ENCODE measurements around the gene SLIT1.

SLIT1 gene

DNA sequence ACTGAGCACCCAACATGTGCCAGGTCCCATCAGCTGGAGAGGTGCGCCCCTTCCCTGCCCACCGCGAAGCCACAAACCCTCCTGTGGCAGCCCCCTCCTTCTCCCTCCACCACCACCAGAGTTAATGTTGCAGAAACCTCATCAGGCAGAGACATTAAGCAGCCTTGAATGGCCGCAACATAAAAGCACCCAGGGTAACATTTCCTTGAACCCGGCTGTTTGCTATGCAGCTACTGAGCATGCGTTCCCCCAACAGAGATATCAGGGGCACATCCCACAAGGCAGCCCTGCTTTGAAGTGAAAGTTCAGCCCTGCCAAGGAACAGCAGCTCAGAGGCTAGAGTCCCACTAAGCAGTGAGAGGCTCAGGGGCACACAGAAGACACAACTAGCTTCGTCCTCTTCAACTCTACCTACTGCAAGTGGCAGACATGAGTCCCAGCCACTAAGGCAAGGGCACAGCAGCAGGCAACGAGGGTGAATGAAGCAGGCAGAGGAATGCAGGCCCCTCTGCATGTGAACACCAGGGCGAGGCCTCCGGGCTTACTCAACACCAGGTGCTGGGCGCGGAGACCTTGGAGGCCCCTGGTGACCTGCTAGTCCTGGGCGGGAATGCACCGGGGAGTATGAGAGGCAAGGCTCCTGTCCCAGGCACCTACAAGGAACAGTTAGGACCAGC is 107.4 kb downstream of the SLIT1 start:
- no peak for DNase-seq

DNA sequence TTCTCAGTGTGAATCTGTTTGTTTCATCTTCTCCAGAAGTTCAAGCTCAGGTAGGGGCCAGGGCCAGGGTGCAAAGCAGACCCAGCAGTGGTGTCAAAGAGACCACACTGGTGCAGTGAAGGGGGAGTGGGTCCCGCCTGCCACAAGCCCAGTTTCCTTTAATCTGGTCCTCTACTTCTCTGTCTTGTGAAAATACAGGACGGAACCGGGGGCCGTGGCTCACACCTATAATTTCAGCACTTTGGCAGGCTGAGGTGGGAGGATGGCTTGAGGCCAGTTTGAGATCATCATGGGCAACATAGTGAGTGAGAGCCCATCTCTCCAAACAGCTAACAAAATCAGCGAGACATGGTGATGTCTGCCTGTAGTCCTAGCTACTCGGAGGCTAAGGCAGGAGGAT is 109.0 kb downstream of the SLIT1 start:
- DNase-seq = no peak

GRCh38 chr10:97075961-97076525 is 109.7 kb downstream of the SLIT1 start:
- DNase-seq = no peak

- no peak for DNase-seq
Observed at GRCh38 chr10:97075421-97075820, 110.3 kb downstream of the SLIT1 start.

DNA sequence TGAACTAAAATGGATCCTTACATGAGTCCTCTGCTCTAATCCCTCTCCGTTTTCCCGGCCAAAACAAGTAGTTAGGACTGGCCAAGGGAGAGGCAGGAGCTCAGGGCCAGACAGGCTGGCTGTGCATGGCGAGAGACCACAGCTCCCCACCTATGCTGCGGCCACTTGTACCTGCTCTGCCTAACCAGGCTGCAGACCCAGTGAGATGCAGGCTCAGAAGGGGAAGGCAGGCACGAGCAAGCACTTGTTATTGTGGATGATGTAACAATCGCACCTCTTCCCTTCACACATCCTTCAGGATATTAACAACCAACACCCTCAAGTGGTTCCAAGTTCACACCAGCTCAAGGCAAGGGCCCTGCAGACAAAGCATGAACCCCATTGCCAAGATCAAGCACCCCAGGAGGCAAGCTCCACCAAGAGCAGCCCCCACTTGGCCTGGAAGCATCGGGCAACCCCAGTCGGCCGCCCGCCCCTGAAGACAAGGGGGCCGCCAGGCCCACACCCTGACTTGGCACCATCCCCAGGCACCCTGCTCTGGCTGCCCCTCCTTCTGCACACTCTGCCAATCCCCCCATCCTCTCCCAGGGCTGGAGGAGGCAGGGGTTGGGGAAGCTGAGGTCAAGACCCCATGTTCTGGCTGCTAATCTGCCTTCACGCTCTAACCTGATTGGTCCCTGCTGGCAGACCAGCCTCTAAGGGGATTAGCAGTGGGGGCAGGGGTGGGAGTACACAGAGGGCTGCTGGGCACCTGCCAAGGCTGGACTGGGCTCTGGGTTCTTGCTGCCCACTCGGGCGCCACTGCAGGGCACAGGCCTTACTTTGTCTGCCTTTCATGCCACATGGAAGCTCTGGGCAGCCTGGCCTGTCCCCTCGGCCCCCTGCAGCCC is 111.3 kb downstream of the SLIT1 start:
- DNase-seq = peak; percentile 32

- peak; percentile 60 for DNase-seq
Observed at GRCh38 chr10:97072851-97073665, 112.7 kb downstream of the SLIT1 start.

- no peak for DNase-seq
Observed at GRCh38 chr10:97071496-97071895, 114.3 kb downstream of the SLIT1 start.

DNA sequence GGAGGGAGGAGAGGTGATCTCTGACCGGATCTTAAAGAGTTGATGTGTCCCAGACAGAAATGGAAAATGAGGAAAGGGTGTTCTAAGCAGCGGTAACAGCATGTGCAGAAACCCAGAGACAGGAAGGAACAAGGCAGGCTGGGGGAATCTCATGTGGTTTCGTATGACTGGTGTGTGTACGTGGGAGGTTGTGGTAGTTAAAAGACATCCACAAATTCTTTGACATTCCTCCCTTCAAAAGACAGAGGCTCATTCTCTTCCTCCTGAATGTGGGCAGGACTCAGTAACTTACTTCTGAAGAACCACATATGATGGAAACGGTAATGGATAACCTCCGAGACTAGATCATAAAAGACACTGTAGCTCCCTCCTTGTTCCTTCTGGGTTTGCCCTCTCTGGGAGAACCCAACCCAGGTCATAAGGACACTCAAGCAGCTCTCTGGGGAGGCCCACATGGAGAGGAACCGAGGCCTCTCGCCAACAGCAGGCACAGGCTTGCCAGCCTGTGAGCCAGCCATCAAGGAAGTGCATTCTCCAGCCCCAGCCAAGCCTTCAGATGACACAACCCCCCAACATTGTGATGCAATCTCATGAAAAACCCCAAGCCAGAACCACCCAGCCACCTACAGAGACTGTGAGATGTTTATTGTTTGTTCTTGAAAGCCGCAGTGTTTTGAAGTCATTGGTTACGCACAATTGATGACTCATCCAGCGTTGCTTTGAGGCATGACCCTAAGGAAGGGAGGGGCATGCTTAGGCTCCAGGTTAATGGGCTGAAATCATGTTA is 116.0 kb downstream of the SLIT1 start:
- peak; percentile 3 for DNase-seq

GRCh38 chr10:97069026-97069425 is 116.7 kb downstream of the SLIT1 start:
- DNase-seq = no peak

DNA sequence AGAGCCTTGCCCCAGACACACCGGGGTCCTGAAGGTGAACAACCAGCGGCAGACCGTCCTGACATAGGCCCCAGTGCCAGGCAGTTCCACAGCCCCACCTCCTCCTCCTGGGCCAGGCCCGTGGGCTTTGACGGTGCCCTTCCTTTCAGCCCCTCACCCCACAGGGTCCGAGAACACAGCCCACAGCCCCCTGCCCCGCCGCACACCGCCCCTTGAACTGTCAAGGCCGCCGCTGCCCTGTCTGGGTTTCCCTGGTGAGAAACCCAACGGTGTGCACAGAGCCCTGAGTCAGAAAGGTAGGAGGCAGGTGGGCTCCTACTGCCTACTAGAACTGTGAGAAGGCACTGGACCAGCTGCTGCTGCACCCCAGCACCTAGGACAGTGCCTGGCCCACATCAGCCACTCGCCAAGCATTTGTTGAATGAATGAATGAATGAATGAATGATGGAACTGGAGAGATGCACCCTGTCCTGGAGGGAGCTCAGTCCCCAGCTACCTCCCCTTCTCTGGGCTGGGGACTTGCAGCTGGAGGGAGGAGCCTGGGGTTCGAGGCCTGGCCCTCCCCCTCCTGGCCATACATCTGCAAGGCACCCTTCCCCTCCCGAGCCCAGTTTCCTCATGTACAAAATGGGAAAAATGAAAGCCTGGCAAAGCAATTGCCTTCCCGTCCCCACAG is 117.9 kb downstream of the SLIT1 start:
- no peak for DNase-seq

DNA sequence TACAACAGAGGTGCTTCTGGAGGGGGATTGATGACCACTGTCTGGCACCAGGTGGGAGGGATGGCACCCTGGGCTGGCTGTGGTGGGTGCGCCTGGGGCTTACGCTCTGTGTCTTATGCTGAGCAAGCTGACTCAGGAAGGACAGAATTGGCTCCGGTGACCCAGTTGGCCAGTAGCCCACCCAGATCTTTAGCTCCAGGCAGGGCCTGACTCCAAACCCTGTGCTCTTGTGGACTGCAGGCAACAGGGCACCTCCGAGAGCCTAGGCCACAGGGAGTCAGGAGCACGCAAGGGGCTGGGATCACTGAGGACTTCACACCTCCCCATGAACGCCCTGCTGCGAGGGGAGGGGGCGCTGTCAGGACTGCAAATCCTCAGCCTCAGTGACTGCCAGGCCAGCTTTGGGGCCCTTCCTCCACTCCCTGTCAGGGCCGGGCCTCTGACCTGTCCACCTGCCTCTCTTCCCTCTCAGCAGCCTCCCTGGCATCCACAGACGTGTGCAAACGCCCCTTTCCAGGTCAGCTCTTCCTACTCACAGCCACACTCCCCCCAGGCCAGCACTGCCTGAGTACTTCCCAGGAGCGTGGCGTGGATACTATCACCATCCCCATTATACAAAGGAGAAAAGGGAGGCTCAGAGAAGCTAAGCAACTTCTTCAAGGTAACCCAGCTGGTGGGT is 118.7 kb downstream of the SLIT1 start:
- no peak for DNase-seq

DNA sequence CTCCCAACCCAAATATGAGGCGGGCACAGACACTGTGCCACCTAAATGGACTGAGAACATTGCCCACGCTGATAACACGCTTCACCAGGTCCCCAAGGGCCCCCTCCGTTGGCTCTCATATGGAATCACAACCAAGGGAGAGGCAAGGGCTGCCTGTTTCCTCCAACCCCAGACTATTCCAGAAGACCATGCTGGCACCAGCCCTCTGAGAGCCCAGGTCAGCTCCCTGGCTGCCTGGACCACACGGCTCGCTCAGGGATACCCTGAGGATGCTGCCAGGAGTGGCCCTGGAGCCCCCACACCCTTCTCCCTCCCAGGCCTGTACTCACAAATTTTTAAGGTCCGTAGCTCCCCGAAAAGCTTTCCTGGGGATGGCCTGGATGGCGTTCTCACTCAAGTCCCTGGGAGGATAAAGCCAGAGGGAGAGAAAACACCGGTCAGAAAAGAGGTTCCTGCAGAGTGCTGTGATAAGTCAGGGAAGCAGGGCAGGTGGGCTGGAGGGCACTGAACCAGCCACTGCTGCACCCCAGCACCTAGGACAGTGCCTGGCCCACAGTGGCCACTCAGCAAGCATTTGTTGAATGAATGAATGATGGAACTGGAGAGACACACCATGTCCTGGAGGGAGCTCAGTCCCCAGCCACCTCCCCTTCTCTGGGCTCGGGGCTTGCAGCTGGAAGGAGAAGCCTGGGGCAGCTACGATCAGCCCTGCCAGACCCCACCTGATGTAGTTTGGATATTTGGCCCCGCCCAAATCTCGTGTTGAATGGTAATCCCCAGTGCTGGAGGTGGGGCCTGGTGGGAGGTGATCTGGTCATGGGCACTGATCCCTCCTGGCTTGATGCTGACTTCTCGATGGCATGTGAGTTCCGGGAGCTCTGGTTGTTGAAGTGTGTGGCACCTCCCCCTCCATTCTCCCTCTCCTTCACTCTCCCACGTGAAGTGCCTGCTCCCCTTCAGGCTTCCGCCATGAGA is 119.8 kb downstream of the SLIT1 start:
- DNase-seq = no peak

- no peak for DNase-seq
Observed at GRCh38 chr10:97065128-97065527, 120.6 kb downstream of the SLIT1 start.

GRCh38 chr10:97063983-97064837 is 121.5 kb downstream of the SLIT1 start:
- DNase-seq = no peak

GRCh38 chr10:97063271-97063982 is 122.3 kb downstream of the SLIT1 start:
- DNase-seq = no peak

DNA sequence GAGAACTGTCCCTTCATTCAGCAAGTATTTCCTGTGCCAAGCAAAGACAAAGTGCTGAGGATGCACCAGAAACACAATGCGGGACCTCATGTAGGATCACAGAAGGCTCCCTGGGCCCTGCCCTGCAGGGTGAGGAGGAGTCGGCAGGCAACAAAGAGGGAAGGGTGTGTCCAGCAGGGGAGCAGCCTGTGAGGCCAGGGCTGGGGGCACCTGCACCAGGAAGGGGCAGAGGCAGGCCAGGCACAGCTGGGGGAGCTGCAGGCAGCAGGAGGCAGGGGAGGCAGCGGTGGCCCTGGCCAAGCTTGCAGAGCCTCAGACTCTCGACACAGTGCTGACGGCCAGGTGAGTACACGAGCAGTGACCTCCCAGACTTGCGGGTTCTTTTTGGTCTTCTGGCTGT is 123.3 kb downstream of the SLIT1 start:
- no peak for DNase-seq

DNA sequence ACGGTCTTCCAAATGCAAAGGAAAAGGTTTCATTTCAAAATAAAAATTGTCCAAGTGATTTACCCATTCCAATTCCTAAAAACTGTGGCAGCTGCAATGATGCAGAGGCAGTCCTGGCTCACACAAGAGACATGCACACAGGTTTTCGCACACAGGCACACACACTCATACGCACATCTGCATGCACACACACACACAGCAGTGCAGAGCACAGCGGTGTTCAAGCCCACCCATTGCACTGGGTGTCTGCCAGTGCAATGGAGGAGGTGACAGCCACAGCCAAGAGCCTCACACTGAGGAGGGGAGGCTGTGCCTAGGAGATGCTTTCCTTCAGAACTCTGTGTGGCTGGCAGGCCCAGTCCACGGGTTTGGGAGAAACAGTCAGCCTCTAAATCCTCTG is 123.7 kb downstream of the SLIT1 start:
- no peak for DNase-seq

DNA sequence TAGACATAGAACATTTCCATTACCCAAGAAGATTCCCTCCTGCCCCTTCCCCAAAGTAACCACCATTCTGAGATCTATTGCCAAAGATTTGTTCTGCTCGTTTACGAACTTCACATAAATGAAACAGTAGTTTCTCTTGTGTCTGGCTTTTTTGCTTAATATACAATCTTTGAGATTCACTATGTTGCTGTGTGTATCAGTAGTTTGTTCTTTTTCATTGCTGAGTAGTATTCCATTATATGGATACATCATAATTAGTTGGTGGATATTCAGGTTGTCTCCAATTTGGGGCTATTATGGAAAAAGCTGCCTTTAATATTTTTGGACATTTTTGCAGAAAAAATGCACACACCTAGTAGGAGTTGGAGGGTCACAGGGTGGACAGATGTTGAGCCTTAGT is 124.3 kb downstream of the SLIT1 start:
- DNase-seq = no peak

All from DMS79 treated with DMSO at 0.1 percent for 48 hours (cell line).